Astrocyte (in vitro differentiated cells and primary cell): ENCODE measurements around the gene HK3.

ENCODE experiments used
- CTCF ChIP-seq: IDR thresholded peaks from 2 replicates; pipeline ENCODE4 v1.5.1; 2011; ENCODE audit warnings: low read depth, mild to moderate bottlenecking, inconsistent platforms, low read length, moderate library complexity; ENCODE audit not compliant: insufficient read depth
- EZH2 ChIP-seq: IDR thresholded peaks from 2 replicates; pipeline ENCODE4 v1.6.1; 2012; ENCODE audit warnings: mild to moderate bottlenecking, low read length, inconsistent platforms; ENCODE audit not compliant: insufficient read depth

- no peak for TF ChIP-seq CTCF
- TF ChIP-seq EZH2, result no peak
These were observed 37.9 kb downstream of the HK3 start for GRCh38 chr5:176861276-176861675.
